ENCODE data around the gene TEX10.

- TF ChIP-seq CTCF (IDR thresholded peaks at IDR 0.05) (no peak), POLR2A (IDR thresholded peaks at IDR 0.05) (no peak)
Observed at GRCh38 chr9:100394032-100394695, 41.4 kb upstream of the TEX10 start.

Measured in esophagus squamous epithelium (tissue), 4 donors.